HepG2 (cell line): Measurements from ENCODE around the gene THSD4. TPM values are rescaled to one million over a fixed set of nuclear protein-coding genes. Genes with fewer than 3 reads are reported as not detected.

Experiments
- ATAC-seq: fragments of 200-7000 bp; cut with Tn5 transposase; 3 replicates; pipeline ENCODE4 v1.9.1; 2020; ENCODE audit warnings: mild to moderate bottlenecking, moderate library complexity
- BruUV-seq: library from RNA; stranded (reverse); fragments of 400-500 nt; replicated peaks from 2 replicates; lab custom pipeline; 2021; lab: Mats Ljungman, UMichigan
- CTCF ChIA-PET: fragments of 300-600 bp; formaldehyde crosslinking; extraction: SDS; loops from one replicate; lab custom pipeline; 2021; ENCODE audit warnings: low total read pairs, inconsistent platforms, low intra/inter-chr PET ratio; lab: Yijun Ruan, JAX
- POLR2A ChIA-PET: fragments of 350-600 bp; sonication (Branson Sonifier 250); formaldehyde crosslinking; loops from one replicate; lab custom pipeline; 2020; ENCODE audit warnings: antibody characterized with exemption, inconsistent platforms; lab: Yijun Ruan, JAX
- DNase-seq: peaks from one replicate; pipeline ENCODE4 v3.0.0-alpha.2; 2015; ENCODE audit warnings: low spot score
- FAIRE-seq: peaks from 3 replicates; lab custom pipeline; 2011; peaks lifted over from hg19 to GRCh38; lab: Jason Lieb, UNC
- H2AFZ ChIP-seq: one replicate; pipeline ENCODE4 v1.6.1; 2011; ENCODE audit warnings: low read length, inconsistent platforms
- H3K27ac ChIP-seq: fragments of 300-600 bp; 3 replicates; pipeline ENCODE4 v1.8.0; 2011; ENCODE audit warnings: mixed run types, mild to moderate bottlenecking, mixed read lengths, low read length, inconsistent platforms; ENCODE audit not compliant: insufficient read depth; ENCODE audit errors: extremely low read length
- H3K27me3 ChIP-seq, 2 experiments: fragments of 200-600 bp in 1 of 2; 2 replicates in 1 of 2; 3 replicates in 1 of 2; pipeline versions ENCODE4 v1.6.0 to v1.8.0; 2011; ENCODE audit warnings: low read length in 2 of 2, mild to moderate bottlenecking in 2 of 2, moderate library complexity in 2 of 2, inconsistent platforms in 1 of 2; ENCODE audit not compliant: insufficient read depth in 2 of 2, control insufficient read depth in 1 of 2
- H3K36me3 ChIP-seq, 2 experiments: fragments of 200-600 bp in 1 of 2; replicated peaks in 1 of 2; 2 replicates in 1 of 2; 3 replicates in 1 of 2; pipeline versions ENCODE4 v1.5.1 to v1.8.0; 2011; ENCODE audit warnings: low read length in 2 of 2, inconsistent platforms in 1 of 2; ENCODE audit not compliant: insufficient read depth in 2 of 2, control insufficient read depth in 1 of 2
- H3K4me1 ChIP-seq: 2 replicates; pipeline ENCODE4 v1.5.1; 2012; ENCODE audit warnings: low read length, inconsistent platforms; ENCODE audit not compliant: insufficient read depth
- H3K4me2 ChIP-seq: 2 replicates; pipeline ENCODE4 v1.6.0; 2011; ENCODE audit warnings: low read depth, low read length, inconsistent platforms
- H3K4me3 ChIP-seq, 3 experiments: fragments of 200-600 bp in 1 of 3; sonication (generic), shearing (Covaris generic) in 1 of 3; replicated peaks in 1 of 3; 2 replicates each; pipeline ENCODE4 v1.5.1; 2011 to 2016; ENCODE audit warnings: low read length in 3 of 3, inconsistent platforms in 2 of 3, low read depth in 2 of 3, mild to moderate bottlenecking in 2 of 3, control low read depth in 1 of 3, mixed read lengths in 1 of 3; ENCODE audit not compliant: insufficient read depth in 1 of 3
- H3K79me2 ChIP-seq: one replicate; pipeline ENCODE4 v1.6.1; 2011; ENCODE audit warnings: low read length, inconsistent platforms; ENCODE audit not compliant: insufficient read depth
- H3K9ac ChIP-seq: 2 replicates; pipeline ENCODE4 v1.6.0; 2011; ENCODE audit warnings: mild to moderate bottlenecking, low read depth, low read length, inconsistent platforms; ENCODE audit not compliant: insufficient read depth
- H3K9me3 ChIP-seq: 2 replicates; pipeline ENCODE4 v1.5.1; 2012; ENCODE audit warnings: mild to moderate bottlenecking, low read length
- H4K20me1 ChIP-seq: 2 replicates; pipeline ENCODE4 v1.6.0; 2011; ENCODE audit warnings: inconsistent platforms, mild to moderate bottlenecking, low read length, moderate library complexity; ENCODE audit not compliant: insufficient read depth
- ADNP ChIP-seq: sonication (generic); formaldehyde crosslinking; IDR thresholded peaks from 2 replicates; pipeline ENCODE4 v1.4.0; 2020; ENCODE audit warnings: missing genetic modification reagents
- AGO2 ChIP-seq: fragments of 200-400 bp; formaldehyde crosslinking; optimal IDR thresholded peaks from 2 replicates; pipeline ENCODE3; 2017; ENCODE audit warnings: mild to moderate bottlenecking, low read depth, low read length, moderate library complexity
- JUND ChIP-seq: sonication (generic); formaldehyde crosslinking; IDR thresholded peaks from 2 replicates; pipeline ENCODE4 v1.8.0; 2022; ENCODE audit warnings: mild to moderate bottlenecking, missing genetic modification reagents
- MTA1 ChIP-seq: sonication (generic); formaldehyde crosslinking; IDR thresholded peaks from 2 replicates; pipeline ENCODE4 v1.4.0; 2020; ENCODE audit warnings: missing genetic modification reagents, mild to moderate bottlenecking, borderline replicate concordance
- TMF1 ChIP-seq: sonication (generic); formaldehyde crosslinking; IDR thresholded peaks from 2 replicates; pipeline ENCODE4 v1.8.1; 2022; ENCODE audit warnings: low read depth, missing genetic modification reagents
- ZNF232 ChIP-seq: sonication (generic); formaldehyde crosslinking; IDR thresholded peaks from 2 replicates; pipeline ENCODE4 v1.4.0; 2020; ENCODE audit warnings: missing genetic modification reagents, borderline replicate concordance
- ZNF234 ChIP-seq: sonication (generic); formaldehyde crosslinking; conservative IDR thresholded peaks from 2 replicates; pipeline ENCODE4 v1.5.1; 2020; ENCODE audit warnings: mild to moderate bottlenecking, missing genetic modification reagents
- WGBS: methylation state at CpG from one replicate; pipeline ENCODE4 v1.1.6; 2017; ENCODE audit warnings: low lambda C conversion rate; 5-methylcytosine and 5-hydroxymethylcytosine counted together
- in situ Hi-C: cut with HindIII; loops from 2 replicates; pipeline ENCODE4 v1.10.0; 2017; ENCODE audit warnings: low pct_unique_long_range_greater_than_20kb; ENCODE audit not compliant: extremely low pct_ligation_motif_present
- intact Hi-C: fragments of 100-400 bp; cut with micrococcal nuclease; formaldehyde crosslinking; loops from one replicate; pipeline ENCODE4 v1.10.0; 2022; ENCODE audit not compliant: unreplicated experiment
- polyA plus RNA-seq, 8 experiments: library from polyadenylated mRNA; depleted of rRNA in 3 of 8; stranded (reverse) in 7 of 8; unstranded in 1 of 8; fragments of >200 nt; fragmentation: Illumina TruSeq in 4 of 8; extraction: Trizol in 4 of 8; gene quantifications; 2 replicates each; pipeline versions ENCODE4 v1.2.1 to v1.2.3, GENCODE V29; 2011 to 2016; ENCODE audit warnings: low read depth in 4 of 8, missing spikeins in 1 of 8, mixed read lengths in 1 of 8; ENCODE audit not compliant: insufficient read depth in 1 of 8
- total RNA-seq, 5 experiments: library from RNA; depleted of rRNA; stranded (reverse); fragments of >200 nt; fragmentation: Illumina TruSeq; extraction: Trizol; gene quantifications; 2 replicates each; pipeline ENCODE4 v1.2.3, GENCODE V29; 2016; ENCODE audit warnings: low read depth in 1 of 5
- TF ChIP-seq, protein P1 (sequence below): sonication (generic); formaldehyde crosslinking; IDR thresholded peaks from 2 replicates; pipeline ENCODE4 v1.5.0; 2020; ENCODE audit warnings: mild to moderate bottlenecking, low read depth, missing genetic modification reagents, borderline replicate concordance
- TF ChIP-seq, protein P2 (sequence below): IDR thresholded peaks from 2 replicates; pipeline ENCODE4 v1.6.1; 2012; ENCODE audit warnings: low read depth, low read length, improper control_type of control experiment
- TF ChIP-seq, protein P3 (sequence below): sonication (generic); formaldehyde crosslinking; IDR thresholded peaks from 2 replicates; pipeline ENCODE4 v1.9.0; 2021; ENCODE audit warnings: missing genetic modification reagents, borderline replicate concordance
- TF ChIP-seq, protein P4 (sequence below): sonication (generic); formaldehyde crosslinking; IDR thresholded peaks from 2 replicates; pipeline ENCODE4 v1.4.0; 2020; ENCODE audit warnings: missing genetic modification reagents, mild to moderate bottlenecking, borderline replicate concordance

The THSD4 gene
- total and polyA plus RNA-seq, 2 of the 13 experiments (the other 11 are each of a cell fraction or from before 2014, with no cell fraction given) = 0.07 to 0.21 TPM

DNA sequence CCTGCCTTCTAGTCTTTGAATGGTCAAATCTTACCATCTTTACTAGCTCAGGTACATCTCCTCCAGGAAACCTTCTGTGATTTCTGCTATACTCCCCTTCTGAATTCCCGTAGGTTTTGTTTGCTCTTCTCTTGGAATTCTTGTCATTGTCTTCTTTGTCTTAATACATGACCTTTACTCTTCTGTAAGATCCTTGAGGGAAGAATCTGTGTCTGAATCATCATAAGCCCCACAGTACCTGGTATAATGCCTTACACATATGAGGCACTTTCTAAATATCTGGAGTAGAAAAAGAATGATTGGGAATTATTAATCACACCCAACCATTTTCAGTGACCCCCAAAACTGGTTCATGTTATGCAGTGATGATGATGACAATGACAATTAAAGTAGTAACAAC is 485.0 kb downstream of the THSD4 start:
- H4K20me1 ChIP-seq = no peaks in the 10 kb centered on the region
- intact Hi-C loops = no loop called here
- H3K27me3 ChIP-seq = peaks cover 0 to 9% of the 10 kb centered on the region in 2 experiments; a peak in 2 of 5 replicates
- no peak overlapping the region for H3K27ac ChIP-seq
- no peaks in the 10 kb centered on the region for H3K79me2 ChIP-seq
- no peak for DNase-seq
- no peak for FAIRE-seq
- H2AFZ ChIP-seq = no peak overlapping the region
- POLR2A ChIA-PET = no interaction called here
- no peaks in the 10 kb centered on the region for H3K36me3 ChIP-seq
- TF ChIP-seq JUND (CRISPR knock-in tag) = no peak
- TF ChIP-seq, protein P1, sequence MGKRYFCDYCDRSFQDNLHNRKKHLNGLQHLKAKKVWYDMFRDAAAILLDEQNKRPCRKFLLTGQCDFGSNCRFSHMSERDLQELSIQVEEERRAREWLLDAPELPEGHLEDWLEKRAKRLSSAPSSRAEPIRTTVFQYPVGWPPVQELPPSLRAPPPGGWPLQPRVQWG (CRISPR knock-in tag) = no peak
- TF ChIP-seq, protein P2, sequence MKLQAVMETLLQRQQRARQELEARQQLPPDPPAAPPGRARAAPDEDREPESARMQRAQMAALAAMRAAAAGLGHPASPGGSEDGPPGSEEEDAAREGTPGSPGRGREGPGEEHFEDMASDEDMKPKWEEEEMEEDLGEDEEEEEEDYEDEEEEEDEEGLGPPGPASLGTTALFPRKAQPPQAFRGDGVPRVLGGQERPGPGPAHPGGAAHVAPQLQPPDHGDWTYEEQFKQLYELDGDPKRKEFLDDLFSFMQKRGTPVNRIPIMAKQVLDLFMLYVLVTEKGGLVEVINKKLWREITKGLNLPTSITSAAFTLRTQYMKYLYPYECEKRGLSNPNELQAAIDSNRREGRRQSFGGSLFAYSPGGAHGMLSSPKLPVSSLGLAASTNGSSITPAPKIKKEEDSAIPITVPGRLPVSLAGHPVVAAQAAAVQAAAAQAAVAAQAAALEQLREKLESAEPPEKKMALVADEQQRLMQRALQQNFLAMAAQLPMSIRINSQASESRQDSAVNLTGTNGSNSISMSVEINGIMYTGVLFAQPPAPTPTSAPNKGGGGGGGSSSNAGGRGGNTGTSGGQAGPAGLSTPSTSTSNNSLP = no peak
- no peak for TF ChIP-seq ZNF232 (CRISPR knock-in tag)
- no peak overlapping the region for H3K4me2 ChIP-seq
- H3K9ac ChIP-seq = no peak overlapping the region
- CTCF ChIA-PET = no interaction called here
- no peak overlapping the region for H3K4me3 ChIP-seq
- peaks cover 13% of the 10 kb centered on the region for H3K4me1 ChIP-seq
- no TSS peak for BruUV-seq
- no peaks in the 10 kb centered on the region for H3K9me3 ChIP-seq
- in situ Hi-C loops = no loop called here
- 0% methylated on average over 1 of the region's 1 CpG for WGBS
- ATAC-seq = no peak

DNA sequence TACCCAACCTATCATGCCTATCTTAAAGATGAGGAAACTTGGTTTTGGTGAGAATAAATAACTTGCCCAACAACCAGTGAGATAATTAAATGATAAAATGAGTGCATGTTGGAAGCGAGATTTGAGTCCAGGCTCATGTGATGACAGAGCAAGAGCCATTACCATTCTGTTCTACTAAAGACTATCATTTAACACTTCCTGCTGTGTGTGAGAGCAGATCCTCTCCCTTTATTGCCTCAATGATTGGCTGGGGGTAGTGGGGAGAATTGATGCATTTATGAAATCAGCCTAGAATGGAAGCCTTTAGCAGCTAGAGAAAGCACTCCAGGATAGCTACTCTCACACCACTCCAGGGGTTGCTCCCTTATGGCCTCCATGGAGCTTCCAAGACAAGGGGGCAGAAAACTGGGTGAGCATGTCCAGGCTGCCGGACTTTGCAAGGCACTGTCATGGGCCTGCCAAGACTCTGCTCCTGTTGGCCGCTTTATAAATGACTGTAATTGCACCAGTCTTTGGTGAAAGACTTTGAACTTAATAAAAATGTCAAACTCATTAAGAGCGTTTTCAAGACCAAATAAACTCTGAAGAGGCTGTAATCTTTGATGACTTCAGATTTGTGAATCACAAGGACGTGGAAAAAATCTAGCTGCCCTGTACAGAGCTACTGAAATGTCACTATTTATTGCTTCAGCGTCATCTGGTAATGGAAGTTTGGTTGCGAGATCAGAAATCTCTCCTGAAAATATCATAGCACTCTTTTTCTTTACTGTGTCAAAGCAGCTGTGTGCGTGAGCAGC is 486.0 kb downstream of the THSD4 start:
- peaks cover 13% of the 10 kb centered on the region for H3K4me1 ChIP-seq
- POLR2A ChIA-PET = no interaction called here
- FAIRE-seq (no peak), ATAC-seq (no peak), DNase-seq (no peak)
- no peaks in the 10 kb centered on the region for H3K9me3 ChIP-seq
- H3K27me3 ChIP-seq = peaks cover 0 to 6% of the 10 kb centered on the region in 2 experiments; a peak in 2 of 5 replicates
- no peaks in the 10 kb centered on the region for H4K20me1 ChIP-seq
- CTCF ChIA-PET = no interaction called here
- no peak overlapping the region for H3K27ac ChIP-seq
- WGBS = 65% methylated on average over 8 of the region's 8 CpGs
- intact Hi-C loops (no loop called here), in situ Hi-C loops (no loop called here)
- H3K36me3 ChIP-seq = no peaks in the 10 kb centered on the region
- H3K9ac ChIP-seq = no peak overlapping the region
- H3K4me3 ChIP-seq = no peak overlapping the region
- no peaks in the 10 kb centered on the region for H3K79me2 ChIP-seq
- H2AFZ ChIP-seq = no peak overlapping the region
- no TSS peak for BruUV-seq
- H3K4me2 ChIP-seq = no peak overlapping the region
- TF ChIP-seq, protein P3, sequence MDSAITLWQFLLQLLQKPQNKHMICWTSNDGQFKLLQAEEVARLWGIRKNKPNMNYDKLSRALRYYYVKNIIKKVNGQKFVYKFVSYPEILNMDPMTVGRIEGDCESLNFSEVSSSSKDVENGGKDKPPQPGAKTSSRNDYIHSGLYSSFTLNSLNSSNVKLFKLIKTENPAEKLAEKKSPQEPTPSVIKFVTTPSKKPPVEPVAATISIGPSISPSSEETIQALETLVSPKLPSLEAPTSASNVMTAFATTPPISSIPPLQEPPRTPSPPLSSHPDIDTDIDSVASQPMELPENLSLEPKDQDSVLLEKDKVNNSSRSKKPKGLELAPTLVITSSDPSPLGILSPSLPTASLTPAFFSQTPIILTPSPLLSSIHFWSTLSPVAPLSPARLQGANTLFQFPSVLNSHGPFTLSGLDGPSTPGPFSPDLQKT (CRISPR knock-in tag) = no peak
- no peak for TF ChIP-seq ZNF234 (CRISPR knock-in tag)
- TF ChIP-seq, protein P4, sequence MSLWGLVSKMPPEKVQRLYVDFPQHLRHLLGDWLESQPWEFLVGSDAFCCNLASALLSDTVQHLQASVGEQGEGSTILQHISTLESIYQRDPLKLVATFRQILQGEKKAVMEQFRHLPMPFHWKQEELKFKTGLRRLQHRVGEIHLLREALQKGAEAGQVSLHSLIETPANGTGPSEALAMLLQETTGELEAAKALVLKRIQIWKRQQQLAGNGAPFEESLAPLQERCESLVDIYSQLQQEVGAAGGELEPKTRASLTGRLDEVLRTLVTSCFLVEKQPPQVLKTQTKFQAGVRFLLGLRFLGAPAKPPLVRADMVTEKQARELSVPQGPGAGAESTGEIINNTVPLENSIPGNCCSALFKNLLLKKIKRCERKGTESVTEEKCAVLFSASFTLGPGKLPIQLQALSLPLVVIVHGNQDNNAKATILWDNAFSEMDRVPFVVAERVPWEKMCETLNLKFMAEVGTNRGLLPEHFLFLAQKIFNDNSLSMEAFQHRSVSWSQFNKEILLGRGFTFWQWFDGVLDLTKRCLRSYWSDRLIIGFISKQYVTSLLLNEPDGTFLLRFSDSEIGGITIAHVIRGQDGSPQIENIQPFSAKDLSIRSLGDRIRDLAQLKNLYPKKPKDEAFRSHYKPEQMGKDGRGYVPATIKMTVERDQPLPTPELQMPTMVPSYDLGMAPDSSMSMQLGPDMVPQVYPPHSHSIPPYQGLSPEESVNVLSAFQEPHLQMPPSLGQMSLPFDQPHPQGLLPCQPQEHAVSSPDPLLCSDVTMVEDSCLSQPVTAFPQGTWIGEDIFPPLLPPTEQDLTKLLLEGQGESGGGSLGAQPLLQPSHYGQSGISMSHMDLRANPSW (CRISPR knock-in tag) = no peak
- no peak for TF ChIP-seq TMF1 (CRISPR knock-in tag)
- no peak for TF ChIP-seq AGO2
- TF ChIP-seq MTA1 (CRISPR knock-in tag) = no peak
- TF ChIP-seq ADNP (CRISPR knock-in tag) = no peak
